NCI-H2227 (cell line): ENCODE measurements around the gene ZFP14.

Source experiments
- DNase-seq: peaks from one replicate; lab custom pipeline; 2025; ENCODE audit not compliant: unreplicated experiment; lab: John Stamatoyannopoulos, UW

ZFP14 gene

GRCh38 chr19:36378625-36379509, at the start of gene ZFP14:
TSS of gene ZFP14 (minus strand) at chr19:36379201. CDS start at chr19:36367892, 11,309 bp downstream.
- peak; percentile 100 for DNase-seq

- no peak for DNase-seq
These were observed 44.9 kb upstream of the ZFP14 start for GRCh38 chr19:36423925-36424324.

- peak; percentile 79 for DNase-seq
These were observed 42.9 kb upstream of the ZFP14 start for GRCh38 chr19:36421749-36422481.

GRCh38 chr19:36420961-36421748, 42.2 kb upstream of the ZFP14 start:
- peak; percentile 91 for DNase-seq

GRCh38 chr19:36418287-36419001, 39.4 kb upstream of the ZFP14 start, which contains the start of gene ZFP82:
TSS of gene ZFP82 (minus strand) at chr19:36418644. CDS start at chr19:36409789, 8,855 bp downstream.
- peak; percentile 99 for DNase-seq

- peak; percentile 84 for DNase-seq
These were observed 38.8 kb upstream of the ZFP14 start for GRCh38 chr19:36417752-36418286.

- DNase-seq: no peak
These were observed 30.8 kb upstream of the ZFP14 start for GRCh38 chr19:36409841-36410240.

- DNase-seq: no peak
These were observed 29.1 kb upstream of the ZFP14 start for GRCh38 chr19:36408101-36408500.

GRCh38 chr19:36404498-36404897, 25.5 kb upstream of the ZFP14 start:
- DNase-seq: no peak

GRCh38 chr19:36401475-36401874, 22.5 kb upstream of the ZFP14 start:
- no peak for DNase-seq

- DNase-seq: no peak
These were observed 19.6 kb upstream of the ZFP14 start for GRCh38 chr19:36398571-36398970.

GRCh38 chr19:36392916-36393673, 14.1 kb upstream of the ZFP14 start:
- DNase-seq: no peak

GRCh38 chr19:36379510-36379819, 464 bp upstream of the ZFP14 start:
- no peak for DNase-seq

GRCh38 chr19:36377541-36378178, 1.3 kb downstream of the ZFP14 start:
- no peak for DNase-seq

- no peak for DNase-seq
These were observed 5.3 kb downstream of the ZFP14 start for GRCh38 chr19:36373638-36374156.

GRCh38 chr19:36371886-36372285, 7.1 kb downstream of the ZFP14 start:
- no peak for DNase-seq

GRCh38 chr19:36363845-36364244, 15.2 kb downstream of the ZFP14 start:
- DNase-seq: no peak

- no peak for DNase-seq
These were observed 38.1 kb downstream of the ZFP14 start for GRCh38 chr19:36340786-36341372.
